Fibroblast of skin of abdomen (primary cell): Measurements from ENCODE around the gene SKOR1.
A peak's percentile ranks its signal among the peaks of the same experiment; 100 is the strongest.

Experiments
- DNase-seq: peaks from one replicate; pipeline ENCODE4 v3.0.0-alpha.2; 2013

Gene SKOR1

GRCh38 chr15:67820122-67820991 is 5.0 kb upstream of the SKOR1 start:
- no peak for DNase-seq

GRCh38 chr15:67820992-67821783 is 4.1 kb upstream of the SKOR1 start:
- DNase-seq = peak; percentile 48

GRCh38 chr15:67821784-67822440 is 3.4 kb upstream of the SKOR1 start:
- DNase-seq = no peak

GRCh38 chr15:67822537-67823313 is 2.6 kb upstream of the SKOR1 start:
- DNase-seq = no peak

- no peak for DNase-seq
These were observed 1.8 kb upstream of the SKOR1 start for GRCh38 chr15:67823314-67824196.

GRCh38 chr15:67824197-67824968 is 926 bp upstream of the SKOR1 start:
- no peak for DNase-seq

- no peak for DNase-seq
These were observed 790 bp downstream of the SKOR1 start for GRCh38 chr15:67825881-67826716.

GRCh38 chr15:67826717-67827561 is 1.6 kb downstream of the SKOR1 start:
- DNase-seq = no peak

GRCh38 chr15:67827562-67828277 is 2.4 kb downstream of the SKOR1 start:
- no peak for DNase-seq

- DNase-seq = no peak
These were observed 3.1 kb downstream of the SKOR1 start for GRCh38 chr15:67828278-67828968.

GRCh38 chr15:67828969-67829646 is 3.8 kb downstream of the SKOR1 start:
- DNase-seq = no peak

GRCh38 chr15:67829647-67830504 is 4.6 kb downstream of the SKOR1 start:
- DNase-seq = no peak

GRCh38 chr15:67831363-67831762 is 6.1 kb downstream of the SKOR1 start:
- DNase-seq = no peak

GRCh38 chr15:67832031-67832551 is 6.8 kb downstream of the SKOR1 start:
- no peak for DNase-seq
